HG03108 (cell line): ENCODE measurements around the gene SLC4A7.
"Not testable (repeated sequence)": the region's sequence is repeated elsewhere in the genome, so short reads cannot be mapped to it uniquely, and the experiment has no call there.

Experiments used
- ATAC-seq: cut with Tn5 transposase; IDR thresholded peaks from one replicate; pipeline ENCODE4 v1.9.1; 2021; ENCODE audit warnings: moderate library complexity; ENCODE audit not compliant: unreplicated experiment

The SLC4A7 gene

GRCh38 chr3:27488821-27489220 lies 4.6 kb upstream of the SLC4A7 start:
- ATAC-seq, result no peak

GRCh38 chr3:27487383-27487782 lies 3.2 kb upstream of the SLC4A7 start:
- ATAC-seq, result no peak

- ATAC-seq, result no peak
Measured at GRCh38 chr3:27486336-27486735, 2.2 kb upstream of the SLC4A7 start.

GRCh38 chr3:27485866-27486265 lies 1.7 kb upstream of the SLC4A7 start:
- ATAC-seq, result no peak

GRCh38 chr3:27483117-27484014 lies 818 bp downstream of the SLC4A7 start:
- peak; percentile 19 for ATAC-seq

- no peak for ATAC-seq
Measured at GRCh38 chr3:27479806-27480543, 4.2 kb downstream of the SLC4A7 start.

GRCh38 chr3:27471923-27472550 lies 12.1 kb downstream of the SLC4A7 start:
- no peak for ATAC-seq

GRCh38 chr3:27468283-27468886 lies 15.8 kb downstream of the SLC4A7 start:
- no peak for ATAC-seq

GRCh38 chr3:27467545-27467944 lies 16.6 kb downstream of the SLC4A7 start:
- peak; percentile 78 for ATAC-seq

GRCh38 chr3:27464646-27465045 lies 19.5 kb downstream of the SLC4A7 start:
- ATAC-seq, result no peak

- ATAC-seq, result no peak
Measured at GRCh38 chr3:27462228-27462627, 22.0 kb downstream of the SLC4A7 start.

GRCh38 chr3:27458929-27459328 lies 25.3 kb downstream of the SLC4A7 start:
- ATAC-seq, result no peak

GRCh38 chr3:27456554-27456953 lies 27.6 kb downstream of the SLC4A7 start:
- no peak for ATAC-seq

GRCh38 chr3:27454914-27455313 lies 29.3 kb downstream of the SLC4A7 start:
- ATAC-seq, result peak; percentile 64

- ATAC-seq, result no peak
Measured at GRCh38 chr3:27454461-27454860, 29.7 kb downstream of the SLC4A7 start.

GRCh38 chr3:27452368-27453090 lies 31.7 kb downstream of the SLC4A7 start:
- ATAC-seq, result no peak

- no peak for ATAC-seq
Measured at GRCh38 chr3:27451842-27452241, 32.3 kb downstream of the SLC4A7 start.

- ATAC-seq, result no peak
Measured at GRCh38 chr3:27451251-27451650, 32.9 kb downstream of the SLC4A7 start.

- no peak for ATAC-seq
Measured at GRCh38 chr3:27449530-27450150, 34.5 kb downstream of the SLC4A7 start.

- ATAC-seq, result not testable (repeated sequence)
Measured at GRCh38 chr3:27442995-27443394, 41.2 kb downstream of the SLC4A7 start.
